HG03196 (cell line): ENCODE measurements around the gene PRKCH.
"Not testable (repeated sequence)": the region's sequence is repeated elsewhere in the genome, so short reads cannot be mapped to it uniquely, and the experiment has no call there.

Experiments
- ATAC-seq: cut with Tn5 transposase; IDR thresholded peaks from one replicate; pipeline ENCODE4 v1.9.1; 2021; ENCODE audit not compliant: unreplicated experiment

Gene PRKCH

DNA sequence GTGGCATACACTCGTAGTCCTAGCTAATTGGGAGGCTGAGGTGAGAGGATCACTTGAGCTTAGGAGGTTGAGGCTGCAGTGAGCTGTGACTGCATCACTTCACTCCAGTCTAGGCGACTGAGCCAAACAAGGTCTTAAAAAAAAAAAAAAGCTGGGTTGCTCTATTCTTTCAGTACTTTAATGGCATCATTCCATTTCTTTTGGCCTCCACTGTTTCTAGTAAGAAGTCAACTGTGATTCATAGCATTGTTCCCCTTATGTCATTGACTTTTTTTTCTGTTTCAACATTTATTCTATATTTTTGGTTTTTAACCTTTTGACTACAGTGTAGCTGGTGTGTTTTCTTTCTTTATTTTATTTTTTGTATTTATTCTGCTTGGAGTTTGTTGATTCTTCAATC is 16.7 kb upstream of the PRKCH start:
- no peak for ATAC-seq

DNA sequence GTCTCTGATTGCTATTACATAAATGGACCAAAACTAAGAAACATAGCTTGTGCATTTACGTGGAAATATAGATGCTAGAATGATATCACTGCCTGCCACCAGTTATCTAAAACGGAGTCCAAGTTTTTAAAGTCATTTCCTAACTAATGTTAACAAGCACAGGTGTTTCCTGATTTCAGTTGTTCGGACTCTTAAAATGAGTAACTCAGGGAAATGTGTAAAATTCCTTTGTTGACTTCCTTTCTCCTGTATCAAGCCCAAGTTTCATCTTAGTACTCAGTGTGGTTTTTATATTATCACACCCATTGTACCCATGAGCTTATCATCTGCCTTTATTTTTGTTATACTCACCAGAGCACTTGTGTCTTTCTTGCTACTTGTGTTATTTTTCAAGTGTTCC is 13.2 kb upstream of the PRKCH start:
- no peak for ATAC-seq

DNA sequence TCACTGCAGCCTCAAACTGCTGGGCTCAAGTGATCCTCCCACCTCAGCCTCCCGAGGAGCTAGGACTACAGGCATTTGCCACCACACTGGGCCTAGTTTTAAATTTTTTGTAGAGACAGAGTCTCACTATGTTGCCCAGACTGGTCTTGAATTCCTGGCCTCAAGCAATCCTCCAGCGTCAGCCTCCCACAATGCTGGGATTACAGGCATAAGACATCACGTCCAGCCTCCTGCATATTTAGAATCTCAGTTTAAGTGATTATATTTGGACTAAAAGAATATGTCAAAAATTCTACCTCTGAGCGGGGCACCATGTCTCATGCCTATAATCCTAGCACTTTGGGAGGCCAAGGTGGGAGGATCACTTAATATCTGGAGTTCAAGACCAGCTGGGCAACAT is 12.7 kb upstream of the PRKCH start:
- not testable (repeated sequence) for ATAC-seq

DNA sequence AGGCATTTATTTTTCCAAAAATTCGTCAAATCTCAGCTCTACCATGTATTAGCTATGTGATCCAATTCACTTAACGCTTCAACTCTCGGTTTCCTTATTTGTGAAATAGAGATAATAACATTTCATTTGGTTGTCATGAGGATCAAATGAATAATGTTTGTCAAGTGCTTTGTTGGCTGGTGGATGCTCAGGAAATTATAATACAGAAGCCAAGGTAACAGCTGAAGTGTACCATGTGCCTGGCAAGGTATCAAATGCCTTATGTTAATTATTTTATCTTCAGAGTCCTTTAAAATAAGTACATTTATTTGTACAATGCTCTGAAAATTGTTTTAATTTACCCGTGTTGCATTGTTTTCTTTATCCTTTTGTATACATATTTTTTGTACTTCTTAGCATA is 6.1 kb upstream of the PRKCH start:
- ATAC-seq: no peak

DNA sequence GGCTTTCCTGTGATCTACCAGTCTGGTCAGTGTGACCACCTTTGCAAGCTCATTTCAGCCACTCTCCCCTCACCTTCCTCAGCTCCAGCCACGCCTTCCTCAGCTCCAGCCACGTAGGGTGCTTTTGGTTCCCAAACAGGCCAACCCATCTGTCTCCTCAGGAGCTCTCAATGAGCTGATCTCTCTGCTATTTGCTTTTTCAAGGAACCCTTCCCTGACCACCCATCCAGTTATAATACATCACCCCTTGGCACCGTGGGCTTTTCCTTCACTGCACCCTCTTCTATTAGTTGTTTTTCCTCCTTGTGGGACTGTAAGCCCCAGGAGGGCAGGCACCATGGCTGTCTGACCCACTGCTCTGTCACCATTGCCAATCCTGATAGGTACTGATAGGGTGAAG is 2.3 kb upstream of the PRKCH start:
- no peak for ATAC-seq

DNA sequence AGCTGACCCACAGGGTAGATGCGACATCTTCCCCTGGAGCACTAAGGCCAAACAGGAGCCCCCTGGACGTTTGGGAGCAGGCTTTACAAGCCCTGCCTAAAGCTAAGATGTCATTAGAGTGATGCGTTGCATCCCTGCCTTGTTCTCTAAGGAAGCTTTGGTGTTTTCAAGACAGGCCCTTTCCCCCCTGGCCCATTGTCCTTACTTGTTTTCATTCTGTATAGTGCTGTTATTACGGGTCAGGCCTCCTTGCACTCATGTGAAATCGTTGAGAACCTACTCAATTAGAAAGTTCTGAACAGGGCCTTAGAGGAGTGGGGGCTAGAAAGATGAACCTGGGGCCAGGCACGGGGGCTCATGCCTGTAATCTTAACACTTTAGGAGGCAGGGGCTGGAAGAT is 1.7 kb upstream of the PRKCH start:
- no peak for ATAC-seq

DNA sequence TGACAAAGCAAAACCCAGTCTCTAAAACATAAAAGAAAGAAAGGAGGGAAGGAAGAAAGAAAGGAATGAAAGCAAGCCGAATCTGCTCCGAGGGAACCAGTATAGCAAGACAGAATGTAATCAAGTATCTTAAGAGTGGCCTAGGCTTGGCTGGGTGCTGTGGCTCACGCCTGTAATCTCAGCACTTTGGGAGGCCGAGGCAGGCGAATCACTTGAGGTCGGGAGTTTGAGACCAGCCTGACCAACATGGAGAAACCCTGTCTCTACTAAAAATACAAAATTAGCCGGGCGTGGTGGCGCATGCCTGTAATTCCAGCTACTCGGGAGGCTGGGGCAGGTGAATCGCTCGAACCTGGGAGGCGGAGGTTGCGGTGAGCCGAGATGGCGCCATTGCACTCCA is 1.2 kb upstream of the PRKCH start:
- ATAC-seq: not testable (repeated sequence)

DNA sequence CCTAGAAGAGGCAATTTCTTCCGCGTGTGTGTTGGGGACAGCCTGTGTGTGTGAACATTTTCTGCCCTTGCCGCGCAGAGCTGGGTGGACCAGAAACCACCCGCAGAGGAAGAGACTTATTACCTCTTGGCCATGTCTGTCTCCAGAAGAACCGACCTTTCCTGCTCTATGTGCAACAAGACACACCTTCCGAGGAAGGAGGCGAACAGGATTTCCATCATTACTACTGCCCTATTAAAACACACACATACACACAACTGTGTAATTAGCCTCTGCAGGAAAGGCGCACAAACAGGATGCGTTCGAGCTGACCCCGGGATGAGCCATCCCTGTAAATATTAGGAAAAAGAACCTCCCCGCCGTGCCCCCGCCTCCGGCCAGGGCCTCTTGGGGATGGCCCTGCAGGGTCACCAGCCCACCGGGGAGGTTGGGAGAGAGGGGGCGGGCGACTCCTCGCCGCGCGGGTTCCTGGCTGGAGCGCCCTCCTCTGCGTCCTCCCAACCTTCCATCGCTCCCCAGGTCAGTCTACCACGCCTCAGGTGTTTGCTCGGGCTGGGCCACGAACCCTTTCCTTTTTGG is 484 bp upstream of the PRKCH start:
- no peak for ATAC-seq

DNA sequence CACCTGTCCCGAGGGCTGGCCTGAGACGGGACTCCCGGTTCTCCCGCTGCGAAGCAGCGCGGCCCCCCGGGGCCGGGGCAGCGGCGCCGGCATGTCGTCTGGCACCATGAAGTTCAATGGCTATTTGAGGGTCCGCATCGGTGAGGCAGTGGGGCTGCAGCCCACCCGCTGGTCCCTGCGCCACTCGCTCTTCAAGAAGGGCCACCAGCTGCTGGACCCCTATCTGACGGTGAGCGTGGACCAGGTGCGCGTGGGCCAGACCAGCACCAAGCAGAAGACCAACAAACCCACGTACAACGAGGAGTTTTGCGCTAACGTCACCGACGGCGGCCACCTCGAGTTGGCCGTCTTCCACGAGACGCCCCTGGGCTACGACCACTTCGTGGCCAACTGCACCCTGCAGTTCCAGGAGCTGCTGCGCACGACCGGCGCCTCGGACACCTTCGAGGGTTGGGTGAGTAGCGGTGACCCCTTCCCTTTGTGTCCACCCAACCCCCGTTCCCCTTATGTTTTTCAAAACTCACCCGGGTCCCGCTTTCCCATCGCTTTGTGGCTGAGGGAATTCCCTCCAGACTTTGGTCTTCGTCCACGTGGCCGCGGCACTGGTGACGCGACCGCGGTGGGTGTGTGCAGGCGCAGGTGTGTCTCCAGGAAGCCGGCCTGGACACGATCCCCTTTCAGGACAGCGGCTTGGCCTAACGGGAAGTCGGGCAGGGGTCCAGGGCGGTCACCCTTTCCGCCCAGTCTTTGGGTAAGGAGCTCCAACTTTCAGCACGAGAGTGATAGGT is 826 bp downstream of the PRKCH start:
- ATAC-seq: no peak

DNA sequence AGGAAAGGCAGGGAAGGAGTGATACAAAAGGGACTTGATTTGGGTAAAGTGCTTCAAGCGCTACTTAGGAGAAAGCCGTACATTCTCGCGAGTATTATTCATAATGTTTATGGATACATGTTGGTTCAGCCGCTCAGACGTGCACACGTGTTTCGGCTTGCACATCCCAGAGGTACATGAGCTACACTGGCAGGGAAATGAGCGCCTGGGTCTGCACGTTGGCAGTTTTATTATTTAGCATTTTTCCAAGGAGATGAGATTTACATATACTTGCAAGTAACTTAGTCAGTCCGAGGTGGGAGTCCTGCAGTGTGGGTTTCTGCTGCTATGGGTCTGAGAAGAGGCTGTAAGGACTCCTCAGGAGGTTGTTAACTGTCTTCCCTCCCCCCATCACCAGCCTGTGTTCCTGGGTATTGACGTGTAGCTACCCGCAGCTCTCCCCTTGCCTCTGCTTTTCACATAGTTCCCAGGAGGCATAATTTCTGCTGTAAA is 1.5 kb downstream of the PRKCH start:
- no peak for ATAC-seq

DNA sequence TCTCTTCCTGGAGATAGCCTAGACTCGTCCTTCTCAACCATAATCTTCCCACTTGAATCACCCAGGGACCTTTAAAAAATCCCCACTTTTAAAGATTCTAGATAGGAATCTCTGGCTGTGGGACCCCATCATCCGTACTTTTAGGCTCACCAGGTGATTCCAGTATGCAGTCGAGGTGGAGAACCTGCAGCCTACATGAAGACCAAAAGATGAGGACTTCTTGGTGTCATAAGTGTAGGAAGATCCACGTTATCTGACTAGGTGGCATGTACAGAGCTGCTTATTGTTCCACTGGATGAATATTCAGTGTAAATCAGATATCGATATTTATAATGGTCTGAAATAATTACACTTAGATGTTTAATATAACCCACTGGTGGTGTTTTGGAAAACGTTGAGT is 2.6 kb downstream of the PRKCH start:
- ATAC-seq: no peak

DNA sequence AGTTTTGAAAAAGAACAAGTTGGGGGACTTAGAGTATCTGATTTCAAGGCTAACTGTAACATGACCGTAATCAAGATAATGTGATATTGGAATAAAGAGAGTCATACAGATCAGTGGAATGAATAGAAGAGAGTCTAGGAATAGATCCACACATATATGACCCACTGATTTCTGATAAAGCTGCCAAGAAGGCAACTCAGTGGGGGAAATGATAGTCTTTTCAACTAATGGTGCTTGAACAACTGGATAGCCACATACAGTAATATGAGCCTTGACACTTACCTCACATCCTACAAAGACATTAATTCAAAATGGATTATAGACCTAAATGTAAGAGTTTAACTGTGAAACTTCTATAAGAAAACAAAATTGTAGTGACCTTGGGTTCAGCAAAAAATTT is 3.8 kb downstream of the PRKCH start:
- no peak for ATAC-seq

DNA sequence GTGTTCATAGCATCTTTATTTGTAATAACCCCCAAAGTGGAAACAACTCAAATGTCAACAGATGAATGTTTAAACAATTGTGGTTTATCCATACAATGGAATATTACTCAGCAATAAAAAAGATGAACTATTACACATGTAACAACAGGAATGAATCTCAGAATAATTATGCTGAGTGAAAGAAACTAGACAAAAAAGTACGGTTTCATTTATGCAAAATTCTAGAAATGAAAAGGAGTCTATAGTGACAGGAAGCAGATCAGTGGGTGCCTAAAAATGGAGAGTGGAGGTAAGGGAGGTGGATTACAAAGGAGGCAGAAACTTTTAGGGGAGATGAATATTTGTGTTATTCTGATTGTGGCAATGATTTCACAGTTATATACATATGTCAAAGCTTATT is 4.8 kb downstream of the PRKCH start:
- ATAC-seq: no peak

DNA sequence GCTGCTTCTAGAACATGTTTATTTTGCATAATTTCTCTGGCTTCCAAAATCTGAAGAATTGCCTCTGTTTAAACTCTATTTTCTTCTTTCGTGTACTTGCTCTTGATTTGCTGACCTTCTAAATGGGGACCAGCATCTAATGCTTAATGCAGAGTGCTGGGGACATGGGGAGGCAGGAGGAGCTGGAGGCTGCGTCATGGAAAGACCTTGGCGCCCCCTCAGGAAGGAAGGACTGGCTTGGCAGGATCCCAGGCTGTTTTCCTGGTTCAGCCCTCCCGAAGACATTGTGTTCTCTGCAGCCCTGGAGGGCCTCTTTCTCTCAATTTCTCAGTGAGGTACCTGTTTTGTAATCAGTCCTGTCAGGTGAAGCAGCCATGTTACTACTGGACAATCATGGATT is 5.5 kb downstream of the PRKCH start:
- ATAC-seq: no peak

DNA sequence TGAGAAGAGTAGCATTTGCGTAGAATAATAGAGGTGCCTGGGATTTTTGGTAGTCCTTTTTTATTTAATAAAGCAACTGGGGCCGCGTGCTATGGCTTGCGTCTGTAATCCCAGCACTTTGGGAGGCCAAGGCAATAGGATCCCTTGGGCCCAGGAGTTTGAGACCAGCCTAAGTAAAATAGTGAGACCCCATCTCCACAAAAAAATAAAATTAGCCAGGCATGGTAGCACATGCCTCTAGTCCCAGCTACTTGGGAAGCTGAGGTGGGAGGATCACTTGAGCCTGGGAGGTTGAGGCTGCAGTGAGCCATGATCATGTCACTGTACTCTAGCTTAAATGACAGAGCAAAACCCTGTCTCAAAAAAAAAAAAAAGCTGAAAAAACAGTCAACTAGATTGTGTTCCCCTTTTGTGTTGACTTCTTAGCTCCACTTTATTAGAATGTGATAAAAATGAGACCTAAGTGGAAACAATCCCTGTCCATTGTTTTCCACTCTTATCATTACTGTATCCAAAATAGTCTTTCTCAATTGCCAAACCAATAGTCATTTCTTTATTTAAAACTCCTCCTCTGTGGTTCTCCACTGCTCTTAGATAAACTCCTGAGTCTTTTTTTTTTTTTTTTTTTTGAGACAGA is 7.4 kb downstream of the PRKCH start:
- ATAC-seq: no peak

DNA sequence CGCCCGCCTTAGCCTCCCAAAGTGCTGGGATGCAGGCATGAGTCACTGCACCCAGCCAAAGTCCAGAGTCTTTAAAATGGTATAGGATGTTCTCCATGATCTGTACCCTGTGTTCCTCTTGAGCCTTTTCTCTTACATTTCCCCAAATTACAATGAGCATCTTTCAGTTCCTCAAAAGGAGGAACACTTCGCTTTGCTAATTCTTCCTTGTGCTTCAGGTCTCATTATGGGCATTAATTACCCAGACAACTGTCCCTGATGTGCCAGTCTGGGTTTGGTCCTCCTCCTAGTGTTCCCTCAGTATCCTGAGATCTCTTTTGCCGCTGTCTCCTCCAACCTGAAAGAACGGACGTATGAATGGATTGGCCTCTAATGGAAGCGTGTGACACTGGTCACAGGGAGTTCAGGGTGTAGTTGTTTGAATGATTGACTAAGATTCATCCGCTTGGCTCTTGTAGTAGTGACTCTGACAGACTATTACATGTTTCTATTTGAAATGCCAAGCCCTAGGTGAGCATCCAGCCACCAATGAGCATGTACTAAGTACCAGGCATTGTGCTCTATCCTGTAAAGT is 8.2 kb downstream of the PRKCH start:
- no peak for ATAC-seq

DNA sequence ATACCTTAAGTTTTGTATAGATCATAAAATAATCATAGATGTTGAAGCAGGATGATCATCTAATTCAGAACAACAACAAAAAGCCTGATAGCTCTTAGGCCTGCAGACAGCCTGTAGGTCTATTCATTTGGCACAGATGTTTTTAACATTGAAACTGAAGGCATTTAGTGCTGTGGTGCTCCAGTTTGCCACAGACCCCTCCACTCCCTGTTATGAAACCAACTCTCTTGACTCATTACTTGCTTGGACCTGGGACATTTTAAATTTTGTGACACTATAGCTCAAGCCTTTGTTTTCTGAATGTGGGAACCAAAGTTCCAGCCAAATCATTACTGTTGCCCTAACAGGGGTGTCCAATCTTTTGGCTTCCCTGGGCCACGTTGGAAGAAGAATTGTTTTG is 9.1 kb downstream of the PRKCH start:
- ATAC-seq: no peak

DNA sequence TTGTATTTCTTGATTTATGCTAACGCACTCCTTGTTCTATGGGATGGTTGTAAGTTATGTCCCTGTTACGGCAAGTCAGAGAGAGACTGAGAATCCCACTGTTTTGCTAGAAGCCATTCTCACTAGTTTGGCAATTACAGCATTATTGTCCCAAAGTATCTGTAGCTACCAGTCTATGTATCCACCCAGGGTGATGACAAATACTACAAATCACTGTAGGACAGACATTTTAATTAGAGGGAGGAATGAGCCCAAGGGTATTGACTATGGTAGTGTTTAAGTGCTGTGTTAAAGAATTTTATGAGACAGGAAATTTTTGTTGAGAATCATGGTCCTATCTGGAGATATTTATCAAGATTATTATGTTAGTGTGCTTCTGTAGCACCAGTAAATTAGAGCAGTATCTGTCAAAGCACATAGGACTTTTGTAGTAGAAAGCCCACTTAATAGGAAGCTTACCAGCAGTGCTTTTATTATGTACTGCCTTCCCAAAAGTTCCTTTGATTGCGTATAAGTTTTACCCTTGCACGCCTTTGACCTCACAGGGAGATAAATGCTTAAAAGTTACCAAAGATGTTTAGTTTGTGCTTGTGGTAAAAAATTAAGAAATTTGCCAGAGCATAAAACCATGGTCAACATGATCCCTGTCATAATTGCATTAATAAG is 10.7 kb downstream of the PRKCH start:
- ATAC-seq: no peak

DNA sequence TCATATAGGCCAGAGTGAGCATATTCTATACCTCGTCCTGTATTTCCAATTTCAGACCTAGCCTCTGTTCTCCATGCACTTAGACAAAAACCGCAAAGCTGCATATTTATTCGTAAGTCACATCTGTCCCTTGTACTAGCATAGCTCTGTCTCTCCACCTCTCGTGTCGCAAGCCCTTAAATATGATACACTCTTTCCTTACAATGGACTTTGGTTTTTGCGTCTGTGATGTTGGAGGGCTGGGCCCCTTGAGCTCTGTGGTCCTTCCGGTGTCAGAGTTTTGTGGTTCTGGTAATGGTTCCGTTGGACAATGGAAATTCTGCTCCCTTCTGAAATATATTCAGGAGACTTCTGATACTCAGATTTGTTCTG is 11.3 kb downstream of the PRKCH start:
- ATAC-seq: no peak

DNA sequence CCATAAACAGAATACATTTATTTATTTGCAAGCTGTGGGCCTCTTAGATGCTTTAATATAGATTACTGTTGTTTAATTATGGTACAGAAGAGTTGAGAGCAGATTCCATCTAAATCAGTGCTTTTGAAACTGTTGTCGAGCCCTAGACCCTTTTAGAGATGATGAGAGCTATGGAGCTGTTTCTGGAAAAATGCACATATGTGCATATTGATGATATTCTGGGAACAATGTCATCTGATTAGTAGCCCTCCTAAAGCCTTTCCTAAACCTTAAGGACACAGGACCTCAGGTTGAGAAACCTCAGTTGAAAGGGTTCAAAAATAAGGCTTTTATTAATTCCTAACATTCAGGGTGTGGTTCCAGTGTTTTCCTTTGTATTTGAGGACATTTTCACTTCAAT is 11.7 kb downstream of the PRKCH start:
- ATAC-seq: no peak

DNA sequence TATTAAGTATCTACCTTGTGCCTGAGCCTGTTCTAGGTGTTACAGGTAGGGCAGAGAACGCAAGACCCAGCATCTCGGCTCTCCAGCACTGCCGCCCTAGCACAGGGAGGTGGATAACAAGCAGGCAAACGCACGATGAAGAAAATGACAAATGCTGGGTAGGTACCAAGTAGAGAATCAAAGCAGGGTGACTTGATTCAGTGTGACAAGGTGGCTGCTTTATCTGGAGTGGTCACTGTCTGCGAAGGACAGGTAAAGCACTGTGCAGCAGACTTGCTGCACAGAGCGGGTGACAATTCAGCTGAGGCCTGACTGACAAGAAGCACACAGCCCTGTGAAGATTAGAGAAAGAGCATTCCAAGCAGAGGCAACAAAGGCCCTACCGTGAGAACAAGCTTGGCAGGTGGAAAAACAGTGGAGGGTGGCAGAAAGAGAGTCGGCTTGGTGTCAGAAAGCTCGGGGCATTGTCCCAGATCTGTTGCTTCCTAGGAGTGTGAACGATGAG is 12.9 kb downstream of the PRKCH start:
- ATAC-seq: no peak
